DOHH2 (cell line): ENCODE results near the gene HTR2A.

Experiments
- H3F3A ChIP-seq: fragments of 200-600 bp; sonication (generic), shearing (Covaris generic); 2 replicates; pipeline ENCODE4 v1.6.0; 2016; ENCODE audit warnings: antibody characterized with exemption, mild to moderate bottlenecking; ENCODE audit not compliant: control insufficient read depth, insufficient read depth
- H3K27ac ChIP-seq: fragments of 200-600 bp; sonication (generic); 2 replicates; pipeline ENCODE4 v1.5.1; 2014; ENCODE audit warnings: low read depth, mild to moderate bottlenecking, low read length, moderate library complexity
- H3K27me3 ChIP-seq: fragments of 200-600 bp; sonication (generic); 2 replicates; pipeline ENCODE4 v1.6.1; 2014; ENCODE audit warnings: mild to moderate bottlenecking, low read length, mixed read lengths; ENCODE audit not compliant: control insufficient read depth
- H3K36me3 ChIP-seq: fragments of 200-600 bp; sonication (generic); 2 replicates; pipeline ENCODE4 v1.6.1; 2014; ENCODE audit warnings: mild to moderate bottlenecking, low read length, moderate library complexity, mixed read lengths; ENCODE audit not compliant: control insufficient read depth
- H3K4me1 ChIP-seq: fragments of 200-600 bp; sonication (generic); 2 replicates; pipeline ENCODE4 v1.6.1; 2014; ENCODE audit warnings: mild to moderate bottlenecking, low read length, mixed read lengths; ENCODE audit not compliant: control insufficient read depth
- H3K4me2 ChIP-seq: fragments of 200-600 bp; sonication (generic); 2 replicates; pipeline ENCODE4 v1.6.0; 2014; ENCODE audit warnings: mild to moderate bottlenecking, low read length, moderate library complexity
- H3K4me3 ChIP-seq: fragments of 200-600 bp; sonication (generic); 2 replicates; pipeline ENCODE4 v1.5.1; 2014; ENCODE audit warnings: mild to moderate bottlenecking, low read length, mixed read lengths
- H3K79me2 ChIP-seq: fragments of 200-600 bp; sonication (generic); 2 replicates; pipeline ENCODE4 v1.6.1; 2014; ENCODE audit warnings: mild to moderate bottlenecking, low read length, mixed read lengths; ENCODE audit not compliant: control insufficient read depth
- H3K9me2 ChIP-seq: fragments of 200-600 bp; sonication (generic); replicated peaks from 2 replicates; pipeline ENCODE4 v1.6.1; 2014; ENCODE audit warnings: mild to moderate bottlenecking, low read length, mixed read lengths; ENCODE audit not compliant: control insufficient read depth
- H3K9me3 ChIP-seq: fragments of 200-600 bp; sonication (generic); 2 replicates; pipeline ENCODE4 v1.6.1; 2014; ENCODE audit warnings: antibody characterized with exemption, low read length, mixed read lengths; ENCODE audit not compliant: control insufficient read depth, insufficient read depth
- H4K20me1 ChIP-seq: fragments of 200-600 bp; sonication (generic); 2 replicates; pipeline ENCODE4 v1.6.0; 2014; ENCODE audit warnings: low read depth, mild to moderate bottlenecking, antibody characterized with exemption, low read length, moderate library complexity; ENCODE audit not compliant: control insufficient read depth, insufficient read depth
- CTCF ChIP-seq: fragments of 200-600 bp; sonication (generic); IDR thresholded peaks from one replicate; pipeline ENCODE4 v1.5.1; 2014; ENCODE audit warnings: antibody characterized with exemption, mild to moderate bottlenecking, low read depth, low read length; ENCODE audit not compliant: poor library complexity, severe bottlenecking
- EZH2phosphoT487 ChIP-seq: fragments of 200-600 bp; sonication (generic); IDR thresholded peaks from 2 replicates; pipeline ENCODE4 v1.6.1; 2017; ENCODE audit warnings: borderline replicate concordance, mild to moderate bottlenecking, antibody characterized with exemption, low read length, moderate library complexity, mixed read lengths

HTR2A gene

GRCh38 chr13:46893221-46893740, 3.6 kb downstream of the HTR2A start:
- no peaks in the 10 kb centered on the region for H3K36me3 ChIP-seq
- no peaks in the 10 kb centered on the region for H4K20me1 ChIP-seq
- peaks cover 8% of the 10 kb centered on the region for H3K4me1 ChIP-seq
- H3K27me3 ChIP-seq, result peaks cover 42% of the 10 kb centered on the region
- no peak for TF ChIP-seq CTCF
- no peak for TF ChIP-seq EZH2phosphoT487
- H3K79me2 ChIP-seq, result no peaks in the 10 kb centered on the region
- H3K9me3 ChIP-seq, result no peaks in the 10 kb centered on the region
- no peak overlapping the region; the same call in 1 of the 2 replicates for H3K4me3 ChIP-seq
- no peak overlapping the region for H3K27ac ChIP-seq
- no peaks in the 10 kb centered on the region for H3K9me2 ChIP-seq
- H3K4me2 ChIP-seq, result no peak overlapping the region
- no peaks in the 10 kb centered on the region for H3F3A ChIP-seq

DNA sequence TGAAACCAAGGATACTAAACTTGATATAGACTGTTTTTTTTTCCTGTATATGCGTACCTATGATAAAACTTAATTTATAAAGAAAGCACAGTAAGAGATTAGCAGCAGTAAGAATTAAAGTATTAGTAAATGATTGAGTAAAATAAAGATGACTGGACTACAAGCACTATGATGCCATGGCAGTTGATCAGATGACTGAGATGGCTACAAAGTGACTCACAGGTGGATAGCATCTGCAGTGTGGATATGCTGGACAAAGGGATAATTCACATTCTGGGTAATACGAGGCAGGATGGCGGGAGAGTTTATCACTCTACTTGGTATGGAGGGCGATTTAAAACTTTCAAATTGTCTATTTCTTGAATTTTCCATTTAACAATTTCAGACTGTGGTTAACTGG, 11.8 kb downstream of the HTR2A start:
- H3K27me3 ChIP-seq, result peaks cover 13% of the 10 kb centered on the region
- H3K4me2 ChIP-seq, result no peak overlapping the region
- no peak overlapping the region for H3K27ac ChIP-seq
- H3K9me2 ChIP-seq, result no peaks in the 10 kb centered on the region
- H3K79me2 ChIP-seq, result no peaks in the 10 kb centered on the region
- no peak for TF ChIP-seq EZH2phosphoT487
- TF ChIP-seq CTCF, result no peak
- no peak overlapping the region for H3K4me3 ChIP-seq
- H3K36me3 ChIP-seq, result no peaks in the 10 kb centered on the region
- H4K20me1 ChIP-seq, result no peaks in the 10 kb centered on the region
- no peaks in the 10 kb centered on the region for H3F3A ChIP-seq
- no peaks in the 10 kb centered on the region for H3K9me3 ChIP-seq
- H3K4me1 ChIP-seq, result no peaks in the 10 kb centered on the region

DNA sequence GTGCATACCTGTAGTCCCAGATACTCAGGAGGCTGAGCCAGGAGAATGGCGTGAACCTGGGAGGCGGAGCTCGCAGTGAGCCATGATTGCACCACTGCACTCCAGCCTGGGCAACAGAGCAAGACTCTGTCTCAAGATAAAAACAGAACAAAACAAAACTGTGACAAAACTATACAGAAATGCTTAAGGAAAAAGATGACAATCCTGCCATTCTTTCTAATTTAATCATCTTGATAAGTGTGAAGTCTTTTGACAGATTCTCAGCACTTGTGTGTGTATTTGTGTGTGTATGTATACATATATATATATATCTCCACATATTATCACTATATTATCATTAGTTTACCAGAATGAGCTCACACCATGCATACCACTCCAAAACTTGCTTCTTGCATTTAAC, 12.3 kb downstream of the HTR2A start:
- H3K4me2 ChIP-seq, result no peak overlapping the region
- H3F3A ChIP-seq, result no peaks in the 10 kb centered on the region
- H3K9me3 ChIP-seq, result no peaks in the 10 kb centered on the region
- no peaks in the 10 kb centered on the region for H4K20me1 ChIP-seq
- no peaks in the 10 kb centered on the region for H3K9me2 ChIP-seq
- H3K27ac ChIP-seq, result no peak overlapping the region
- no peak for TF ChIP-seq CTCF
- no peak for TF ChIP-seq EZH2phosphoT487
- H3K79me2 ChIP-seq, result no peaks in the 10 kb centered on the region
- no peaks in the 10 kb centered on the region for H3K36me3 ChIP-seq
- H3K27me3 ChIP-seq, result peaks cover 13% of the 10 kb centered on the region
- H3K4me3 ChIP-seq, result no peak overlapping the region
- no peaks in the 10 kb centered on the region for H3K4me1 ChIP-seq
